HG03025 (cell line): ENCODE data around the gene GRIN3B.

Experiments used
- ATAC-seq: cut with Tn5 transposase; IDR thresholded peaks from one replicate; pipeline ENCODE4 v1.9.1; 2021; ENCODE audit warnings: mild to moderate bottlenecking, moderate library complexity; ENCODE audit not compliant: unreplicated experiment, low FRiP score

Gene GRIN3B

DNA sequence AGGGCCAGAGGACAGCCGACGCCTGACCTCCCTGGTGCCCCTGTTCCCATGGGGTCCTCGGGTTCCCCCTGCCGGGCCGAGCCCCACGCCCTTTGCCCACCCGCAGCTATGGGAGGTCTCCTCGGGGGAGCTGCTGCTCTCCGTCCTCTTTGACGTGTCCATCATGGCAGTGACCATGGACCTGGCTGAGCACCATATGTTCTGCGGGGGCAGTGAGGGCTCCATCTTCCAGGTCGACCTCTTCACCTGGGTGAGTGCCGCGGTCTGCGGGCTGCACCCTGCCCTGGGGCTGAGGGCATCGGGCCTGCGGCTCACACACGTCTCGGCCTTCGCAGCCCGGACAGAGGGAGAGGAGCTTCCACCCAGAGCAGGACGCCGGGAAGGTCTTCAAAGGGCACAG lies 9.5 kb upstream of the GRIN3B start:
- no peak for ATAC-seq

DNA sequence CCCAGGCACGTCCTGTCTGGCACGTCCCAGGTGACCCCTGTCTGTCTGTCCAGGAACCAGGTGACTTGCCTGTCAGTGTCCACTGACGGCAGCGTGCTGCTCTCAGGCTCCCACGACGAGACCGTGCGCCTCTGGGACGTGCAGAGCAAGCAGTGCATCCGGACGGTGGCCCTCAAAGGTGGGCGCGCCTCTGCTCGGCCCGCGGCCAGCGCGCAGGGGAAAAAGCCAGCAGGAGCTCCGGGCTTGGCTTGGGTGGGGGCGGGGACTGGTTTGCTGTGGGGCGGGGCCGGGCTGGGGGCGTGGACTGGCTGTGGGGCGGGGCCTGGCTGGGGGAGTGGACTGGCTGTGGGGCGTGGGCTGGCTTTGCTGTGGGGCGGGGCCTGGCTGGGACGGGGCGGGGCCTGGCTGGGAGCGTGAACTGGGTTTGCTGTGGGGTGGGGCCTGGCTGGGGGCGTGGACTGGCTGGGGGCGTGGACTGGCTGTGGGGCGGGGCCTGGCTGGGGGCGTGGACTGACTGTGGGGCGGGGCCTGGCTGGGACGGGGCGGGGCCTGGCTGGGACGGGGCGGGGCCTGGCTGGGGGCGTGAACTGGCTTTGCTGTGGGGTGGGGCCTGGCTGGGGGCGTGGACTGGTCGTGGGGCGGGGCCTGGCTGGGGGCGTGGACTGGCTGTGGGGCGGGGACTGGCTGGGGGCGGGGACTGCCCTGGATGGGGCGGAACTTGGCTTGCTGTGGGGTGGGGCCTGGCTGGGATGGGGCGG lies 8.9 kb upstream of the GRIN3B start:
- ATAC-seq = no peak

DNA sequence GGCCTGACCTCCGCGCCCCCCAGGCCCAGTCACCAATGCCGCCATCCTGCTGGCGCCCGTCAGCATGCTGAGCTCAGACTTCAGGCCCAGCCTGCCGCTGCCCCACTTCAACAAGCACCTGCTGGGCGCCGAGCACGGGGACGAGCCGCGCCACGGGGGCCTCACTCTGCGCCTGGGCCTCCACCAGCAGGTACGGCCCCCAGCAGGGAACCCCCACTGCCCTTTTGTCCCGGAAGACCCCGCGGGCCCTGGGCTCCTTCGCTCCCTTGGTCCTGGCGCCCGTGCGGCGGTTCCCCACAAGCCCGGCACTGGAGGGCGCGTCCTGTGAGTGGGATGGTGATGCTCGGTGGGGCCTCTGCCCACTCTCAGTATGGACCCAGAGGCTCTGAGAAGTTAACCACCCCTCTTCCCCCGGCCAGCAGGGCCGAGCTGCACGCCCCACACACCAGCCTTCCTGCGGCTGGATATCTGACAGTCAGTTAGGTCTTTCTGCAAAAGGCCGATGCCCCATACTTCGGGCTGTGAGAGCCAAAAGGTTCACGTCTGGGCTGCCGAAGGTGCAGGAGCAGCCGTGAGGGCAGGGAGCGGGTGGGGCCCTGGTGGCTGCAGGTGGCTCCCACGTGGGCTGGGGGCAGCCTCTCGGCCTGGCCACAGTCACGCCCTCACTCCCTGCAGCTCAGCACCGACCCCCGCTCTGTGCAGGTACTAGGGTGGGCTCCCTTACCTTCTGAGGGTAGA lies 8.1 kb upstream of the GRIN3B start:
- no peak for ATAC-seq

DNA sequence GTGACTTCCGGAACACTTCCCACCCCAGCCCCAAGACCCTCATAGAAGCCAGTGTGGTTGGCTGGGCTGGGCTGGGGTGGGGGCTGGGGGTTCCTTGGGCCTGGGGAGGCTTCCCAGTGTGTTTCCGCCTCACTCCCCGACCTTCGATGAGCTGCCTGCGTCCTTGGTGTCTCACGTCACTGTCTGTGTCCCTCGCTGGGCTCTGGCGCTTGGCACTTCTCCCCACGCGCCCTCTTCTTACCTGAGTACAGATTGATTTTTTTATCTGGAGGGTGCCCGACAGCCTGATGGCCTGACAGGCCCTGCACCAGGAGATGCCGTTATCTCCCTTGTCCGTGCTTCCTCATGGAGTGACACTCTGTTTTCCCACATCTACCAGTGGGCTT lies 7.6 kb upstream of the GRIN3B start:
- ATAC-seq = no peak

DNA sequence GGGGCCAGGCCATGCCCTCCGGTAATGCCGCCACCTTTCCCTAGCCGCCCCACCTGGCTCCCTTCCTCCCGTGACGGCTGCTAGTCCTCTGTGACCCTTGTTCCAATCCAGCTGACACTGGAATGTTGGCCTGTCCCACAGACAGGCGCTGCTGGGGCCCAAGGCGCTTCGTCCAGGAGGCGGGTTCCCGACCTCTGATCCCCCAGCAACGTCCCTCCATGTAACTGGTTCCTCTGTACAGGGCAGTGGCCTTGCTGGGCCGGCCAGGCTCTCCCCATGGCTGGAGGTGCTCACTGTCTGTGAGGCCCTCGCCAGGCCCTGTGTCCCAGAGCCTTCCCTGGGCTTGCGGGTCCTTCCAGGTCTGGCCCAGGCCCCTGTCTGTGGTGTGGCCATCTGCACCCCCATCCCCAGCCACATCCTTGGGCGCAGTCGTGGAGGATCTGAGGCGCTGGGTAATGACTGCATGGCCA lies 6.8 kb upstream of the GRIN3B start:
- no peak for ATAC-seq

DNA sequence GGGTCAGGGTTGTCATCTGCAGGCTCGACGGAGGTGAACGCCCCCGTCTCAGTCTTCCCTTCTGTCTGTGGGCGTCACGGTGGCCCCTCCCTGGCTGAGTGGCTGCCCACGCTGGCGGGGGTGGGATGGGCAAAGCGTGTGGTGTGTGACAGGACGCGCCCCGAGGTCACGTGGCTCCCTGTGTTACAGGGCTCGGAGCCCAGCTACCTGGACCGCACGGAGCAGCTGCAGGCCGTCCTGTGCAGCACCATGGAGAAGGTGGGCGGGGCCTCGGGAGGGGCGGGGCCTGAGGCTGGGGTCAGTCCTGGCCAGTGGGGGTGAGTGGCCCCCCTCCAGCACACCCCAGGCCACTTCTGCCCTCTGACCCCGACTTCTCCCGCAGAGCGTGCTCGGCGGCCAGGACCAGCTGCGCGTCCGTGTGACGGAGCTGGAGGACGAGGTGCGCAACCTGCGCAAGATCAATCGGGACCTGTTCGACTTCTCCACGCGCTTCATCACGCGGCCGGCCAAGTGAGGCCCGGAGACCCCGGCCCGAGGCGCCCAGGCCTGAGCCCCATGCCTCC lies 6.3 kb upstream of the GRIN3B start:
- ATAC-seq = no peak

DNA sequence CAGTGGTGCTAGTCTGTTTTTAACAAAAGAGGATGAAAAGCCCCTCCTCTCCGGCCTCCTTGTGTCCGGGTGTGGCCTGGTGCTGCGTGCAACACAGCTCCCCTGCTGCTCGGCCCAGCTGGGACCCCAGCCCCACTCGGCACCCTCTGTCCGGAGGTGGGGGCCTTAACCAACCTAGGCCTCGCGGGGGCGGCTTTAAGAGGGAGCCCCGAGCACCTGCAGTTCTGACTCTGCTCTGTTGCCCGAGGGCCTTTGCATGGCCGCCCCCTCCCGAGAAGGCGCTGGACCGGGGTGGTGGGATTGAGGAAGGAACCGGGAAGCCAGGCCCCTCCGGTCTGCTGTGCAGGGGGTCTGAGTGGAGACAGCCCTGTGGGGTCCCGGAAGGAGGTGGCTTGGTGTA lies 5.7 kb upstream of the GRIN3B start:
- no peak for ATAC-seq

DNA sequence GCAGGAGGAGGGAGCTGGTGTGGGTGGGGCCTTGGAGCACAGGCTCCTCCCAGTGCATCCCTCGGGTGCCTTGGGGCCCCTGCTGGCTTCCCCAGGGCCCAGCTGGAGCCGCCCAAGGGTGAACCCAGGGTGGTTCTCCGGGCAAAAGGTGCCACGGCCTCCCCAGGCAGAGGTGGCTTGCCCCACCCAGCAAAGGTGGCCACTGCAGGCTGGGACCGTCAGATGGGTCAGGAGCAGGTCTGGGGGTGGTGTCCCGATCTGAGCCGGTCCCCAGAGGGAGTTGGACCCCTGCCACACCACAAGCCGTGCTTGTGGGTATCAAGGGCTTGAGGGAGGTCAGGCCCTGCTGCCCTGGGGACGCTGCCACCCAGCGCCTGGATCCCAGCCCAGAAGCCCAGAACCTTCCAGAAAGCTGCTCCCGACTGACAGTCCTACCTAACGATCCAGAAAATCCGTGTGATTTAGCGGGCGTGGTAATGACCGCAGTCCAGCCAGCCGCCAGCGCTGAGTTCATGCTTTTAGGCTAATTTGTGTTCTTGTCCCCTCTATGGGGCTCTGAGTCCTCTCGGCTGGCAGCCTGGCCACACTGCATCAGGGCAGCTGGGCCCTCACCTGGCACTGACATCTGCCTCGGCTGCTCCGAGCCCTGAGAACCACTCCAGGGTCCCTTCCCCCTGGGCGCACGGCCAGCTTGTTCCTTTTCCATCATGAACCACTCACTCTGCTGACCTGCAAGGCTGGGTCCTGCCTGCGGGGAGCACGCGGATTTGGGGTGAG lies 5.0 kb upstream of the GRIN3B start:
- no peak for ATAC-seq

DNA sequence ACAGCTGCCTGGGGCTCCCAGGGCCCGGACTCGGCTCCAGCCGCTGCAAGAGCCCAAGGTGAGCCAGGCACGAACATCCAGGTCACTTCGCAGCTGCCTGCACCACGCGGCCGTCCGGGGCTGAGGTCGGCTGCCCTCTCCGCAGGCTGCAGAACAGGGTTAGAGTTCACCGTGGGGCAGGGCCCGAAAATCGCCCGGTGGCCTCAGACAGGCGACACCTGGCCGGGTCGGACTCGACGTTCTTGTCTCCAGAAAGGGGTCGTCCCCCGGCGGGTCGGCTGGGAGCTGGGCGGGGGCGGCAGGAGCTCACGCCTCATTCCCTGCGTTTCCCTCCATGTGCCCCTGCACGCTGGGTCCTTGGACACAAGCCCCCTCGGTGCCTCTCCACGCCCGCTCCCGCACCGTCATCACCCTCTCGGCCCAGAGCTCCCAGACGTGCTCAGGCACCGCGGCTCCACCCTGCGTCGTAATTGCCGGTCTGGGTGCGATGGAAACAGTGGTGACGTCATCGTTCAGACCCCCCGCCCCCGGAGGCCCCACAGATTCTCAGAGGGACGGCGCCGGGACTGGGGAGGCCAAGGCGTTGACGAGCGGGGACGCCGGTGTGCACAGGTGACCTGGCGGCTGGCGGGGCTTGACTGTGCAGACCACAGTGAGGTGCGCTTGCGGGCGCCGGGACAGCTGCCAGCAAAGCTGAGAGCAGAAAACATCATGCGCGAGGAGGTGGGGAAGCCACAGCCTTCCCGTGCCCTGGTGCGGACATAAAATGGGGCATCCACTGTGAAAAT lies 4.0 kb upstream of the GRIN3B start:
- ATAC-seq = no peak

DNA sequence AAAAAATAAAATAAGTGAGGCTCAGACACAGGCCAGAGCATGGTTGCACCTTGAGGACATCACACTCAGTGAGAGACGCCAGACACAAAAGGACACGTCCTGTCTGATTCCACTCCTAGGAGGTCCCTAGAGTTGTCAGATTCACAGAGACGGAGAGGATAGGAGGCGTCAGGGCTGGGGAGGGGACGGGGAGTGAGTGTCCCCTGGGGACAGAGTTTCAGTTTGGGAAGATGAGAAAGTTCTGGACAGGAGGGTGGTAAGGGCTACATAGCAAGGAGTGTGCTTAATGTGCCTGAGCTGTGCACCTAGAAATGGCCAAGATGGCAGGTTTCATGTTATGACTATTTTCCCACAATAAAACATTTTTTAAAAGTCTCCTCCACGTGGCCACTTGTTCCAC lies 2.2 kb upstream of the GRIN3B start:
- ATAC-seq = no peak

DNA sequence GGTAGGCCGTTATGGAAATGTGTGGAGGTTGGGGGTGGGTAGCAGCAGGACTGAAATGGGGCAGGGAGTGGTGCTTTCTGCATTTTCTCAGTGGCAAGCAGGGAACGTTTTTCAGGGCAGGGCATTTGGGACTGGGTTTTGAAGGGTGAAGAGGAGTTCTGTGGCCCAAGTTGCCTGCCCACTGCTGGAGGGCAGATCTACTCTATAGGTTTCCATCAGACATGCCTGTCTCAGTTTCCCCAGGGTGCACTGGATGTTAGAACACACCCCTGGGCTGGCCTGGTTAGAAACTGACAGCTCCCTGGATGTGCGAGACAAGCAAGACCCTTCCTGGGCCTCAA lies 870 bp upstream of the GRIN3B start:
- ATAC-seq = no peak

DNA sequence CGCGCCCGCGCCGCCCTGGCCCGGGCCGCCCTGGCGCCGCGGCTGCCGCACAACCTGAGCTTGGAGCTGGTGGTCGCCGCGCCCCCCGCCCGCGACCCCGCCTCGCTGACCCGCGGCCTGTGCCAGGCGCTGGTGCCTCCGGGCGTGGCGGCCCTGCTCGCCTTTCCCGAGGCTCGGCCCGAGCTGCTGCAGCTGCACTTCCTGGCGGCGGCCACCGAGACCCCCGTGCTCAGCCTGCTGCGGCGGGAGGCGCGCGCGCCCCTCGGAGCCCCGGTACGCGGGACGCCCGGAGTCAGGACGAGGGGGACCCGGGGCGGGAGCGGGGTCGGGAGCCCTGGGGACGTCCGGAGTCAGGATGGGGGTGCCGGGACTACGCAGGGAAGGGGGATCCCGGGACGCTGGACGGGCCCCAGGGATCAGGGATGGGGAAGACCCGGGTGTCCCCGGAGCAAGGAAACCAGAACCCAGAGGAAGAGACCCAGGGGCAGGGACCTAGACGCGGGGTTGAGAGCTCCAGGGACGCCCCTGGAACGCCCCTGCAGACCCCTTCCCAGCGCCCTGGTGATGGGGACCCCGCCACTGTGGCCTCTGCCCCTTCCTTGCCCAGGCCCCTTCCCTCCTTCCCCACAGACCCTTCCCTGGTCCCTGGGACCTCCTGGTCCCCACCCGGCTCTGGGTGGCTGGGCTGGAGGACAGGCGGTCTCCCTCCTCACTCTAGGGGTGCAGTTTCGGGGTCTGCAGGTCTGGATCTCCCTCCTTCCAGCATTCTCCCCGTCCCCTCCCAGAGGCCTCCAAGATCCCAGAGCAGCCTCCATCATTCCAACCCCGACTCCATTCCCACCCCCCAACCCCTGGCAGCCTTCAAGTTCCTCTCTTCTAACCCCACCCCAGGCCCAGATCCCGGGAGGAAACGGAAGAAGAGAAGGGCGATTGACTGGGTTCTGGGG lies 645 bp downstream of the GRIN3B start:
- no peak for ATAC-seq

DNA sequence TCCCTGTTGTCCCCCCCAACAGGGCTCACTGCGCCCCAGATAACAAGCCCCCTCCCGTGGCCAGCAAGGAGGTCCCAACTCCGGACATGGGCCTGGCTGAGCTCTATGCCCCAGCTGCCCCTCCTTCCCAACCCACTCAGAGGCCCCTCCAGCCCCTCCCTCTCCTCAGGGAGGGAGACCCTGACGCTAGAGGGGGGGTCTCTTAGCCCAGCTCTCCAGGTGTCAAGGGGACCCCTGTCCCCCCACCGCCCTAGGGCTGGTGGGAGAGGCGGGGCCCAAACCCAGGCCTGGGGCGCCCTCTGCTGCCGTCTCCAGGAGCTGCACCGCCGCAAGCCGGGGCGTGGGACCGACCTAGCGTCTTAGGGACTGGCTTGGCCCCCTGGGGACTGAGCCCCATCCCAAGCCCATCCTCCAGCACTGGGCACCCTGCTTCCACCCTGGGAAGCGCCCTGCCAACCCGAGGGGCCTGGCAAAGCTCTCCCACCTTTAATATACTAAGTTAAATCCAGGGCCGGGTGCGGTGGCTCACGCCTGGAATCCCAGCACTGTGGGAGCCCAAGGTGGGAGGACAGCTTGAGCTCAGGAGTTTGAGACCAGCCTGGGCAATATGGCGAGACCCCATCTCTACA lies 1.4 kb downstream of the GRIN3B start:
- ATAC-seq = no peak

DNA sequence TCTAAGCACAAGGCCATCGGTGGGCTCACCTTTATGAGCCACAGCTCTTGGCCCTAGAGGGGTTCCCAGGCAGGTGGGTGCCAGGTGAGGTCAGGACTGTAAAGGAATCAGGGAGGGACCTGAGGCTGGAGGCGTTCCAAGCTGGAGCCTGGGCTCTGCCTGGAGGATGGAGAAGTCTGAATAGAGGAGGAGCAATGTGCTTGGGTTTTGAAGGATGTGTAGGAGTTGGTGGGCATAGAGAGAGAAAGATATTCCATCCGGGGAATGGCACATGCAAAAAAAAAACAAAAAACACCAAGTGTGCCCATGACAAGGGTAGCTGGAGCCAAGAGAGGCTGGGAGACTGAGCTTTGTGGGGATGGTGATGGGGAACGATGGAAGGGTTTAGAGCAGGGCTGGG lies 2.4 kb downstream of the GRIN3B start:
- no peak for ATAC-seq

DNA sequence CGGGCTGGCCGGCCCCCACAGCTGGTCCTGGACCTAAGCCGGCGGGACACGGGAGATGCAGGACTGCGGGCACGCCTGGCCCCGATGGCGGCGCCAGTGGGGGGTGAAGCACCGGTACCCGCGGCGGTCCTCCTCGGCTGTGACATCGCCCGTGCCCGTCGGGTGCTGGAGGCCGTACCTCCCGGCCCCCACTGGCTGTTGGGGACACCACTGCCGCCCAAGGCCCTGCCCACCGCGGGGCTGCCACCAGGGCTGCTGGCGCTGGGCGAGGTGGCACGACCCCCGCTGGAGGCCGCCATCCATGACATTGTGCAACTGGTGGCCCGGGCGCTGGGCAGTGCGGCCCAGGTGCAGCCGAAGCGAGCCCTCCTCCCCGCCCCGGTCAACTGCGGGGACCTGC lies 3.1 kb downstream of the GRIN3B start:
- ATAC-seq = no peak

DNA sequence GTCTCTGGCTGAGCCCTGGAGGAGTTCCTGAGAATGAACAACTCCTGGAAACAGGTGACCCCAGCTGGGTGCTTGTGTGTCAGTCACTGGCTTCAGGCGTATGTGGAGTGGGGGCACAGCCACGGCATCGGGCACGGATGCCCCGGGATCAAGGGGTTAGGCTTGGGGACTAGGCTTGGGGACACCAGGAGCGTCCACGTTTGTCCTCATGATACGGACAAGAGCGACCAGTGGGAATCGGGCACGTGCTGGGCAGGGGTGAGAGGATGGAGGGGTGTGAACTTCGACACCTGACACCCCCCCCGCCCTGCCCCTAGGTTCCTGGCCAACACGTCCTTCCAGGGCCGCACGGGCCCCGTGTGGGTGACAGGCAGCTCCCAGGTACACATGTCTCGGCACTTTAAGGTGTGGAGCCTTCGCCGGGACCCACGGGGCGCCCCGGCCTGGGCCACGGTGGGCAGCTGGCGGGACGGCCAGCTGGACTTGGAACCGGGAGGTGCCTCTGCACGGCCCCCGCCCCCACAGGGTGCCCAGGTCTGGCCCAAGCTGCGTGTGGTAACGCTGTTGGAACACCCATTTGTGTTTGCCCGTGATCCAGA lies 4.1 kb downstream of the GRIN3B start:
- ATAC-seq = no peak

DNA sequence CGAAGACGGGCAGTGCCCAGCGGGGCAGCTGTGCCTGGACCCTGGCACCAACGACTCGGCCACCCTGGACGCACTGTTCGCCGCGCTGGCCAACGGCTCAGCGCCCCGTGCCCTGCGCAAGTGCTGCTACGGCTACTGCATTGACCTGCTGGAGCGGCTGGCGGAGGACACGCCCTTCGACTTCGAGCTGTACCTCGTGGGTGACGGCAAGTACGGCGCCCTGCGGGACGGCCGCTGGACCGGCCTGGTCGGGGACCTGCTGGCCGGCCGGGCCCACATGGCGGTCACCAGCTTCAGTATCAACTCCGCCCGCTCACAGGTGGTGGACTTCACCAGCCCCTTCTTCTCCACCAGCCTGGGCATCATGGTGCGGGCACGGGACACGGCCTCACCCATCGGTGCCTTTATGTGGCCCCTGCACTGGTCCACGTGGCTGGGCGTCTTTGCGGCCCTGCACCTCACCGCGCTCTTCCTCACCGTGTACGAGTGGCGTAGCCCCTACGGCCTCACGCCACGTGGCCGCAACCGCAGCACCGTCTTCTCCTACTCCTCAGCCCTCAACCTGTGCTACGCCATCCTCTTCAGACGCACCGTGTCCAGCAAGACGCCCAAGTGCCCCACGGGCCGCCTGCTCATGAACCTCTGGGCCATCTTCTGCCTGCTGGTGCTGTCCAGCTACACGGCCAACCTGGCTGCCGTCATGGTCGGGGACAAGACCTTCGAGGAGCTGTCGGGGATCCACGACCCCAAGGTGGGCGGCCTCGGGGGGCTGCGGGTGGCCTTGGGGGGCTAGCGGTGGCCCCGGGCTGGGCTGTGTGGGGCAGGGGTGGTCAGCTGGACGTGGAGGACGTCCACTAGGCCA lies 4.8 kb downstream of the GRIN3B start:
- ATAC-seq = no peak
